Measurements from ENCODE around the gene TUBGCP5. TPM values are rescaled to one million over a fixed set of nuclear protein-coding genes. Genes with fewer than 3 reads are reported as not detected.

The TUBGCP5 gene
- total and polyA plus RNA-seq, 2 donors (not counting 1 experiment from before 2014, with no cell fraction given) = 11.0 to 23.1 TPM

DNA sequence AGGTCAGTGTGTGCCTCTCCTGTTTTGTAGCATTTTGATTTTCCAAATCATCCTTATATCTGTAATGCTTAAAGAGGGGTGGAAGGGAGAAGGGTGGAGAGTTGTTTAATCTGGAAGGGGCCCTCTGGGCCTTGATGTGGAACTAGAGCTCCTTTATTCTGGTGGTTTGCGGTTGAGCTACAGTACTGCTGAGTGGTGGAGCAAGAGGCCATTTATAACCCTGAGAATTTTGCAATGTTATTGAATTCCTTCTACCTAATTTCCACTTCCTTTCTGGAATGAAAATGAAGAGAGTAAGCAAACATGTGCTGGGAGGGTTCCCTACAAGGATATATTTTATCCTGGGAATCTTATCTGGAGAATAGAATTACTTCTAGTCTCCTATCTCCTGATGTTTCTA is 35.3 kb upstream of the TUBGCP5 start:
- Histone ChIP-seq H3K27ac (ENCODE audit: low read length in 2 of 2) (no peak overlapping the region), H3K36me3 (replicated peaks in 1 of 2; ENCODE audit: control extremely low read depth in 1 of 2, control insufficient read depth in 1 of 2, extremely low read depth in 1 of 2, insufficient read depth in 2 of 2, low read length in 1 of 2) (no peaks in the 10 kb centered on the region), H3K4me3 (ENCODE audit: control extremely low read depth in 1 of 5, extremely low read depth in 1 of 5, insufficient read depth in 1 of 5, low read depth in 2 of 5, low read length in 4 of 5) (no peak overlapping the region), H3K4me1 (ENCODE audit: control insufficient read depth in 2 of 2, insufficient read depth in 2 of 2, low read length in 2 of 2) (no peaks in the 10 kb centered on the region), H3K4me2 (replicated peaks; ENCODE audit: low read depth, low read length, poor library complexity, severe bottlenecking) (no peak overlapping the region), H3K9me3 (ENCODE audit: control extremely low read depth in 1 of 3, control insufficient read depth in 2 of 3, insufficient read depth in 1 of 3, low read length in 2 of 3) (no peaks in the 10 kb centered on the region), H3K27me3 (replicated peaks in 1 of 4; ENCODE audit: control extremely low read depth in 1 of 4, control insufficient read depth in 3 of 4, insufficient read depth in 4 of 4, low read length in 3 of 4) (peaks cover 0 to 9% (median 0%) of the 10 kb centered on the region in 4 experiments), H3K9ac (ENCODE audit: low read length) (no peak overlapping the region), H4K20me1 (ENCODE audit: control insufficient read depth, insufficient read depth, low read length, poor library complexity, severe bottlenecking) (no peaks in the 10 kb centered on the region), H2AFZ (ENCODE audit: insufficient read depth, low read depth, low read length, poor library complexity, severe bottlenecking) (no peak overlapping the region), H3K79me2 (ENCODE audit: control insufficient read depth, insufficient read depth, low read length) (no peaks in the 10 kb centered on the region)
- ChIA-PET POLR2A (no interaction called here), CTCF (no interaction called here)
- H3K4me3 Mint-ChIP-seq = no peak overlapping the region
- TF ChIP-seq EZH2 (IDR thresholded peaks at IDR 0.05; ENCODE audit: borderline replicate concordance, insufficient read depth, low read depth, low read length, poor library complexity, severe bottlenecking) = no peak
- TF ChIP-seq, protein P1, sequence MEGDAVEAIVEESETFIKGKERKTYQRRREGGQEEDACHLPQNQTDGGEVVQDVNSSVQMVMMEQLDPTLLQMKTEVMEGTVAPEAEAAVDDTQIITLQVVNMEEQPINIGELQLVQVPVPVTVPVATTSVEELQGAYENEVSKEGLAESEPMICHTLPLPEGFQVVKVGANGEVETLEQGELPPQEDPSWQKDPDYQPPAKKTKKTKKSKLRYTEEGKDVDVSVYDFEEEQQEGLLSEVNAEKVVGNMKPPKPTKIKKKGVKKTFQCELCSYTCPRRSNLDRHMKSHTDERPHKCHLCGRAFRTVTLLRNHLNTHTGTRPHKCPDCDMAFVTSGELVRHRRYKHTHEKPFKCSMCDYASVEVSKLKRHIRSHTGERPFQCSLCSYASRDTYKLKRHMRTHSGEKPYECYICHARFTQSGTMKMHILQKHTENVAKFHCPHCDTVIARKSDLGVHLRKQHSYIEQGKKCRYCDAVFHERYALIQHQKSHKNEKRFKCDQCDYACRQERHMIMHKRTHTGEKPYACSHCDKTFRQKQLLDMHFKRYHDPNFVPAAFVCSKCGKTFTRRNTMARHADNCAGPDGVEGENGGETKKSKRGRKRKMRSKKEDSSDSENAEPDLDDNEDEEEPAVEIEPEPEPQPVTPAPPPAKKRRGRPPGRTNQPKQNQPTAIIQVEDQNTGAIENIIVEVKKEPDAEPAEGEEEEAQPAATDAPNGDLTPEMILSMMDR (IDR thresholded peaks at IDR 0.05) = no peak
- H3K27me3 Mint-ChIP-seq = peaks cover 15% of the 10 kb centered on the region
- ATAC-seq (ENCODE audit: low read depth) (no peak), DNase-seq (no peak)
- no CpG with 5 or more reads among the region's 1 CpG for WGBS (ENCODE audit: insufficient coverage)
- no peaks in the 10 kb centered on the region for H3K9me3 Mint-ChIP-seq (ENCODE audit: insufficient read depth)
- H3K27ac Mint-ChIP-seq = no peak overlapping the region
- intact Hi-C loops (cut with micrococcal nuclease) = no loop called here
- H3K4me1 Mint-ChIP-seq = no peaks in the 10 kb centered on the region

GRCh38 chr15:23073890-23074646 is 34.7 kb upstream of the TUBGCP5 start:
- Histone ChIP-seq H3K27me3 (replicated peaks in 1 of 4; ENCODE audit: control extremely low read depth in 1 of 4, control insufficient read depth in 3 of 4, insufficient read depth in 4 of 4, low read length in 3 of 4) (peaks cover 0 to 9% (median 0%) of the 10 kb centered on the region in 4 experiments), H4K20me1 (ENCODE audit: control insufficient read depth, insufficient read depth, low read length, poor library complexity, severe bottlenecking) (no peaks in the 10 kb centered on the region), H3K36me3 (replicated peaks in 1 of 2; ENCODE audit: control extremely low read depth in 1 of 2, control insufficient read depth in 1 of 2, extremely low read depth in 1 of 2, insufficient read depth in 2 of 2, low read length in 1 of 2) (no peaks in the 10 kb centered on the region), H3K79me2 (ENCODE audit: control insufficient read depth, insufficient read depth, low read length) (no peaks in the 10 kb centered on the region), H2AFZ (ENCODE audit: insufficient read depth, low read depth, low read length, poor library complexity, severe bottlenecking) (no peak overlapping the region), H3K9ac (ENCODE audit: low read length) (no peak overlapping the region), H3K4me1 (ENCODE audit: control insufficient read depth in 2 of 2, insufficient read depth in 2 of 2, low read length in 2 of 2) (no peaks in the 10 kb centered on the region), H3K4me2 (replicated peaks; ENCODE audit: low read depth, low read length, poor library complexity, severe bottlenecking) (no peak overlapping the region), H3K4me3 (ENCODE audit: control extremely low read depth in 1 of 5, extremely low read depth in 1 of 5, insufficient read depth in 1 of 5, low read depth in 2 of 5, low read length in 4 of 5) (no peak overlapping the region), H3K9me3 (ENCODE audit: control extremely low read depth in 1 of 3, control insufficient read depth in 2 of 3, insufficient read depth in 1 of 3, low read length in 2 of 3) (peaks cover 0 to 4% (median 0%) of the 10 kb centered on the region in 3 donors), H3K27ac (ENCODE audit: low read length in 2 of 2) (no peak overlapping the region)
- no peak for TF ChIP-seq EZH2 (IDR thresholded peaks at IDR 0.05; ENCODE audit: borderline replicate concordance, insufficient read depth, low read depth, low read length, poor library complexity, severe bottlenecking)
- TF ChIP-seq, protein P1 (IDR thresholded peaks at IDR 0.05) = no peak
- intact Hi-C loops (cut with micrococcal nuclease) = no loop called here
- DNase-seq = no peak
- ChIA-PET CTCF (no interaction called here), POLR2A (no interaction called here)
- 84% methylated on average over 19 of the region's 24 CpGs for WGBS (ENCODE audit: insufficient coverage)
- Mint-ChIP-seq H3K4me1 (no peaks in the 10 kb centered on the region), H3K27ac (no peak overlapping the region), H3K9me3 (ENCODE audit: insufficient read depth) (no peaks in the 10 kb centered on the region), H3K27me3 (peaks cover 15% of the 10 kb centered on the region), H3K4me3 (no peak overlapping the region)
- no peak for ATAC-seq (ENCODE audit: low read depth)

Data from B cell (primary cell).